Hematopoietic multipotent progenitor cell treated with erythropoietin and hydrocortisone succinate and interleukin-3 and kit ligand, for 15 days (in vitro differentiated cells): ENCODE results near the gene THOP1.
"Not testable (repeated sequence)": the region's sequence is repeated elsewhere in the genome, so short reads cannot be mapped to it uniquely, and the experiment has no call there.

Experiments
- DNase-seq: peaks from one replicate; pipeline ENCODE4 v3.0.0-alpha.2; 2015; ENCODE audit warnings: low spot score

The THOP1 gene

GRCh38 chr19:2782936-2783780, 2.1 kb upstream of the THOP1 start, which contains the start of gene SGTA:
Gene SGTA, minus strand, starts transcription at chr19:2783273. Its CDS starts 14,205 bp downstream, at chr19:2769068.
- DNase-seq: peak; percentile 98

GRCh38 chr19:2783781-2784145, 1.5 kb upstream of the THOP1 start:
- no peak for DNase-seq

- DNase-seq: no peak
Observed at GRCh38 chr19:2787115-2787514, 1.8 kb downstream of the THOP1 start.

GRCh38 chr19:2788237-2788636, 2.9 kb downstream of the THOP1 start:
- DNase-seq: no peak

- DNase-seq: no peak
Observed at GRCh38 chr19:2790194-2790556, 4.9 kb downstream of the THOP1 start.

GRCh38 chr19:2790557-2791271, 5.4 kb downstream of the THOP1 start:
- DNase-seq: no peak

- DNase-seq: no peak
Observed at GRCh38 chr19:2791440-2791839, 6.1 kb downstream of the THOP1 start.

GRCh38 chr19:2791876-2792275, 6.6 kb downstream of the THOP1 start:
- no peak for DNase-seq

- DNase-seq: not testable (repeated sequence)
Observed at GRCh38 chr19:2792666-2793065, 7.4 kb downstream of the THOP1 start.

- no peak for DNase-seq
Observed at GRCh38 chr19:2793126-2793525, 7.8 kb downstream of the THOP1 start.

- no peak for DNase-seq
Observed at GRCh38 chr19:2793577-2793976, 8.3 kb downstream of the THOP1 start.

GRCh38 chr19:2795827-2796658, 10.7 kb downstream of the THOP1 start:
- DNase-seq: no peak

- DNase-seq: no peak
Observed at GRCh38 chr19:2796659-2797266, 11.5 kb downstream of the THOP1 start.

- DNase-seq: no peak
Observed at GRCh38 chr19:2797280-2797679, 12.0 kb downstream of the THOP1 start.

GRCh38 chr19:2798158-2798685, 12.9 kb downstream of the THOP1 start:
- no peak for DNase-seq

- DNase-seq: no peak
Observed at GRCh38 chr19:2798733-2799132, 13.4 kb downstream of the THOP1 start.

GRCh38 chr19:2799273-2800020, 14.1 kb downstream of the THOP1 start:
- DNase-seq: no peak

GRCh38 chr19:2800506-2800905, 15.2 kb downstream of the THOP1 start:
- no peak for DNase-seq

- no peak for DNase-seq
Observed at GRCh38 chr19:2802826-2803225, 17.5 kb downstream of the THOP1 start.

- DNase-seq: no peak
Observed at GRCh38 chr19:2803486-2804155, 18.3 kb downstream of the THOP1 start.
